HG03135 (cell line): ENCODE results near the gene MAP3K4.
"Not testable (repeated sequence)": the region's sequence is repeated elsewhere in the genome, so short reads cannot be mapped to it uniquely, and the experiment has no call there.

Experiments used
- ATAC-seq: cut with Tn5 transposase; IDR thresholded peaks from one replicate; pipeline ENCODE4 v1.9.1; 2021; ENCODE audit warnings: mild to moderate bottlenecking, moderate library complexity; ENCODE audit not compliant: unreplicated experiment

MAP3K4 gene

DNA sequence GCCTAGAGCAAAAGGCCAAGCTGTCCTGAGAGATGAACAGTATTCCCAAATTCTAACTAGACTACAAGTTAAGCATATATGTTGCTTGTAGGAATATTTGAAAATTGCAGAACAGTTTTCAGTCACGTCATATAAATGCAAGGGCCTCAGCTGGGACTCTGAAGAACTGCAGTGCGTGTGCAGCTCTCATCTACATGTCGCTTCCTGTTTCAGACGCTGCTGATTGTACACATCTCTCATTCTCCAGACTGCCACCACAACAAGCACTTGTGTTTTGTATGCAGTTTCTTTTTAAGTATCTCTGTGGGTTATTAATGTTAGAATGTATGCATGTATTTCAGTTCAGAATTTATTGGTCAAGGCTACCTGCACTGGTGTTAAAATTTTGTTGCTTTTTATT lies 119.7 kb downstream of the MAP3K4 start:
- no peak for ATAC-seq

DNA sequence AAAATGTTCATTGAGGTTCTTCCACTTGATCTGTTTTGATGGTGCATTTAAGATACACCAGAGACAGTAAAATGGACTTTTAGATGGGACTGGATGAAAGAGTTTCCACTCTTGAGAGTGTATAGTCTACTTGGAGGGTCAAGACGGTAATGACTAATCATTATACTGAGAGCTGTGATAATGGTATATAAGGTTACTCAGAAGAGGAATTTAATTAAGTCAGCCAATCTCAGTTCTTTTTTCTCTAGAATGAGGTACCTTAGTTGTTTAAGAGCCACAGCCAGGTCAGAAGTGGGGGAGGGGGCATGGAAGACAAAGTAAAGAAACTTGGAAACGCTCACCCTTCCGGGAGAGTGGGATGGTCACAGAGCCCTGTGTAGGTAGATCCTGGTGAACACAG lies 123.9 kb downstream of the MAP3K4 start:
- no peak for ATAC-seq

DNA sequence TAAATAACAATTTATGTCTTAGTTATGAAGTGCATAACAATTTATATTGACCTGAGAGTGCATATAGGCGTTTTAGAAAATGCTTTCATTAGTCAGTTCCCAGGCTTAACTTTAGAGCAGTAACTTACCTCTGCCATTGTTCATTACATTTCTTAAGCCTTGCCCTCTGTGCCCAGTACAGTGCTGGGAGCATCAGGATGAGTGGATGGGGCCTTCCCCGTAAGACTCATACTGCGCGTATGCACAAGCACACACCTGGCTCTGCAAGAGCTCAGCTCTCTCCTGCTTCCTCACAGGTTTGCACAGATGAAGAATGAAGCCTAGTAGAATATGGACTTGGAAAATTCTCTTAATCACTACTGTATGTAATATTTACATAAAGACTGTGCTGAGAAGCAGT lies 125.0 kb downstream of the MAP3K4 start:
- ATAC-seq, result no peak

DNA sequence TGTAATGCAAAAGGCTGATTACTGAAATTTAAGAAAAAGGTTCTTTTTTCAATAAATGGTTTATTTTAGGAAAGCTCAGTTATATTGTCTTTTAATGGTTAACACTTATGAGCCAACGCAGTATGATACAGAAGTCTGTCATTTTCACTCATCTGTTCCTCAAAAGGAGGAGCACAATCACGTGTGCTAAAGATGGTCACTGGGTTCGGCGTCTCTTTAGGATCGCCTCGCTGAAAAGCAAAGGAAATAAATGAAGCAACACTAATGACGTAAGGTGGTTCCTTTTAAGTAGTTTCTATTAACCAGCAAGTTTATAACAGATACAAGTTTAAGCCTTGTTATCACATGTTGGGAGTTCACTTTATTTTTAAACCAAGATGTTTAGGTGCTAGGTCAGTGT lies 125.7 kb downstream of the MAP3K4 start:
- ATAC-seq, result no peak

DNA sequence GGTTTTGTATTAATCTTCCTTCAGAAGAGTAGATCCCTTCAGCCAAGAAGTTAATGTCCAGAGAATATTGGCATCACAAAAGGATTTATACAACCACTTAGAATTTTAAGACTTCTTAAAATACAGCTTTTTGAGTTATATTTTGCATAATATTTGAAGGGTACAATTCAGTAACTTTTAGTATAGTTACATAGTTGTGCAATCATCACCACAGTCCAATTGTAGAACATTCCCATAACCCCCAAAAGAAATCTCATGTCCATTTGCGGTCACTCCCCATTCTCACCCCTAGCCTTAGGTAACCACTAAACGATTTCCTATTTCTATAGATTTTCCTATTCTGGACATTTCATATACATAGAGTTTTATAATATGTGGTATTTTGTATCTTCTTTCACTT lies 126.4 kb downstream of the MAP3K4 start:
- no peak for ATAC-seq

DNA sequence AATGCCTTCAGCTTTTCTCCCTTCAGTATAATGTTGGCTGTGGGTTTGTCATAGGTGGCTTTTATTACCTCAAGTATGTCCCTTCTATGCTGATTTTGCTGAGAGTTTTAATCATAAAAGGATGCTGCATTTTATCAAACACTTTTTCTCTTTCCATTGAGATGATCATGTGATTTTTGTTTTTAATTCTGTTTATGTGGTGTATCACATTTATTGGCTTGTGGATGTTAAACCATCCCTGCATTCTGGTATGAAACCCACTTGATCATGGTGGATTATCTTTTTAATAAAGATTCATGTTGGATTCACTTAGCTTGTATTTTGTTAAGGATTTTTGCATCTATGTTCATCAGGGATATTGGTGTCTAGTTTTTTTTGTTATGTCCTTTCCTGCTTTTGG lies 131.8 kb downstream of the MAP3K4 start:
- ATAC-seq, result not testable (repeated sequence)

DNA sequence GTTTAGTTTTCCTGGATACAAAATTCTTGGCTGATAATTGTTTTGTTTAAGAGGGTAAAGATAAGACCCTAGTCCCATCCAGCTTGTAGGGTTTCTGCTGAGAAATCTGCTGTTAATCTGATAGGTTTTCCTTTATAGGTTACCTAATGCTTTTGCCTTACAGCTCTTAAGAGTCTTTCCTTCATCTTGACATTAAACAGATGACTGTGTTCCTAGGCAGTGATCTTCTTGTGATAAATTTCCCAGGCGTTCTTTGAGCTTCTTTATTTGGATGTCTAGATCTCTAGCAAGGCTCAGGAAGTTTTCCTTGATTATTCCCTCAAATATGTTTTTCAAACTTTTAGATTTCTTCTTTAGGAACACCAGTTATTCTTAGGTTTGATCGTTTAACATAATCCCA lies 134.0 kb downstream of the MAP3K4 start:
- no peak for ATAC-seq

DNA sequence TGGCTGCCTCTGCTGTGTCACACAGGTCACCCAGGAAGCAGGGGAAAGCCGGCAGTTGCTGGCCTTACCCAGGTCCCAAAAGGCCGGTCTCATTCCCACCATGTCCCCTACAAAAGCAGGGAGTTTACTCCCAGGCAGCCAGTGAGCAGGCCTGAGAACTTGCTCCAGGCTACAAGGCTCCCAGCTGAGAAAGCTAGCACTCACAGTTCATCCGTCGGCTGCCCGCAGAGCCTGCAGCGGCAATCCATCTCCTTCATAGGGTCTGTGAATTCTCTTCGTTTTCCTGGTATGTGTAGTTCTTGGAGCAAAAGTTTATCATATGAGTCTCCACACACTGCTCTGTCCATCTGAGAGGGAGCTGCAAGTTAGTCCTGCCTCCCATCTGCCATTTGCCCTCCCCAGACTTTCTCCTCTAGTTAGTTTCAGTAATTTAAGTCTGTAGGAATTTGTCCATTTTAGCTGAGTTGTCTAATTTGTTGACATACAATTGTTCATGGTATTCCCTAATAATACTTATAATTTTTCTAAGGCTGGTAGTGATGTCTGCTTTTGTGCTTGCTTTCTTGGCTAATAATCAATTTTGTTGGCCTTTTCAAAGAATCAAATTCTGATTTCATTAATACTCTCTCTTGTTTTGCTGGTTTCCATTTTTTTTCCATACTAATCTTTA lies 135.6 kb downstream of the MAP3K4 start:
- no peak for ATAC-seq

DNA sequence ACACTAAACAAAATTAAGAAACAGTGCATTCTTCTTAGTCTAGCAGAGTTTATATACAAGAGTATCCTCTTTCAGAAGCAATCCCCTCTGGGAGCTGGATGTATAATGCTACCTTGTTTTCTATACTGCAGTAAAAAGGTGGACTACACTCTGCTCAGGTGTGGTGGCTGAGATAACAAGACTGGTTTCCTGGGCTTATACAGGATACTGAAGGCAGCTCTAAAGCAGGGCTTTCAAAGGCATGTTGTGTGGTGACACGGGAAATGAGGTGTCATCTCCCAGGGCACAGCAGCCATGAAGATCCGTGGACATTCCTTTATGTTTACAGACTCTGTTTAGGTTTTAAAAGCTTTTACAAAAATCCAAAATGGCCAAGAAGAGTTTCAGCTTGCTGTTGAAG lies 136.7 kb downstream of the MAP3K4 start:
- ATAC-seq, result no peak

DNA sequence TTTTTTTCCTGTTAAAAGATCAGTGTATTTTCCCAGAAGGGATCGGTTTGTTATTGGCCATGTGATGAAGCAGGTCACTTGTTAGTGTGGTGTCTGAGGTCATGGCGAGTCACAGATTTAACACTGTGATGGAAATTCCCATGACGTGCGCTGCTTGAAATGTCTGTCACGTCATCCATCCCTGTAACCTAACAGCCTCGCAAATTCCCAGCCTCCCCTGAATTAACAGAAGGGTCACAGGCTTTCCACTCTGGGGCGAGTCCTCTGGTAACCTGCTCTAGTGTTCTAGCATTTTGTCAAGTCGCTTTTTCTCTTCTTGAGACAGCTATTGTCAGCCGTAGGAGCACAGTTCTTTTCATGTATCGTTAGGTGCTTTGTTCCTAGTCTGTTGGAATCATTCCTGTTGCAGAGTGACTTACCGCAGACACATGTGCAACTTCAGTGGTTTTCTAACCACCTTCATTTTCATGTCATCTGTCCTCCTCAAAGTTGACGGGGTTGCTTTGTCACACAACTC lies 137.2 kb downstream of the MAP3K4 start:
- no peak for ATAC-seq

DNA sequence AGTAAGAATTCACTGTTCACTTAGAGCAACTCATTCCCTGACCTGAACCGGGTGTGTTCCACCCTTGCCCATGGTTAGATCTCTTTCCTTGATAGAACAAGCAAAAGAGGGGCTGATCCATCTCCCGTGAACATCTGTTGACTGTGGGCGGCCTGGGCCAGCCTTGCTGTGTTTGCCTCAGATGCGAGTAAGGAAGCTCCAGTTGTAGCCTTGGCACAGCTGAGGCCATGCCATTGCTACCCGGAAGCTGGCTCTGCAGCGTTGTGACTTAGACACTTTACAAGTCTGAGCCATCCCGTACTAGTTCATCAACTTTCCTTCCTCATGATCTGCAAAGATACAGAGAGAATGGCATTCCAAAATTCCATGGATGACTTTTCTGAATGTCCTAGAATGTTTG lies 139.0 kb downstream of the MAP3K4 start:
- ATAC-seq, result no peak

DNA sequence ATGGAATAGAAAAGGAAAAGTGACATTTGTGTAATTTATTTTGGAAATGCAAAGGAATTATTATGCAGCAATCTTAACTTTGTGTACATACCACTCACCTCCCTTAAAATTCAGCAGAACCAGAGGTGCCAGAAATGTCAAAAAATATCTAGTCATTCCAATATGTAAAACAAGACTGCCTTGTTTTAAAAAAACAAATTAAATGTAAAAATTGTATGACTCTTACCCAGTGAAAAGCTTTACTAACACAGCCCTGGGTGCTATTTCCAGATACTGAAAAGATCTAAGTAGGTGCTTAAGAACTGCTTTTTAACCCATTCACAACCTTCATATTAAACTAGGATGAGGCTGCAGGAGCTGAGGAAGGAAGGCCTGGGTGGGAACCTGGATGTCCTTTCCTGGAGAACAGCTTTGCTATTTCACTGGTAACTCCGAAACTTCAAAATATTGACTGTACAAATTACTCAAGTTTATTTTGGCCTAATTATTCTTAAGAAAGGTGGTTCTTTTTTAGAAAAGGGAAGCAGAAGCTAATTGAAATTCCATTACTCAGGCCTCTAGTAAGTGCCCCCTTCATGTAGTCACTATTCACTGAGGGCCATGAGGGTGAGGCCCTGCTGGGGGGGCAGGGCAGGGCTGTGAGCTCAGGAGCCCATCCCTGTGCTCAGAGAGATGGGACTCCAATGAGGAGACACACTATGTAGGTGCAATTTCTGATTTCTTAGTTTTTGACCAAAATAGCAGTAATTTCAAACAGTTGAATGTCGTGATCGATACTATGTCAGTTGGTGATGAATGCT lies 139.6 kb downstream of the MAP3K4 start:
- no peak for ATAC-seq

DNA sequence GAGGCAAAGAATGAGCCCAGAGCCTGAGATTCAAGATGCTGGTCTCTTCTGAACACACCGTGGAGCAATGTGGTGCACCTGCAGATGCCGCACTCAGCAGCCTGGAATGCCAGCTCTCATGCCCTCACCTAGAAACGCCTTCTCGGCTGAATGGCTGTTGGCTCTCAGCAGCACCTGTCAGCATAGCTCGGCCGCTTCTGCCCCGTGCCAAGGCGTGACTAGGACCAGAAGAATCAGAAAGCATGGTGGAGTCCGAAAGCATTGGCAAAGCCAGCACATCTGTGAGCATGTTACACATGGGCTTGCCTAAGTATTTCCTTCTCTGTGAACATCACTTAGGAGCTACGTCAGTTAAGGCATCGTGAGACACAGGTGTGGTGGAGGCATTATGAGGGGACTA lies 140.8 kb downstream of the MAP3K4 start:
- no peak for ATAC-seq

DNA sequence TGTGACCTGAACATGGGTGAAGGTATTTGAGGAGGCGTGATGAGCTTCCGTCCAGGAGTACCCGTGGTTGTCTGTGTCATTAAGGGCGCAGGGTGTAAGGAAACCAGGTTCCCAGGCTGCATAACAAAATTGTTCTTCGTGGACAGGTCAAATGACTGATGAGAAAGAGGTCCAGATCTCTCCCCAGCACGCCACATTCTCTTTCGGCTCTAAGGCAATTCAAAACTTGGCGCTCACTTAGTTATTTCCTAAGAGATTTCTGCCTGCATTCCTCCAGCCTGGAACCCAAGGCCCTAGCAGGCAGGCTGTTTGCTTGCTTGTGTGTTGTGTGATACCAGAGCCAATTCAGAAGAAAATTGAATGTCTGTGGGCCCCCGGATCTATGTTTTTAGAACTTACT lies 142.4 kb downstream of the MAP3K4 start:
- ATAC-seq, result no peak

DNA sequence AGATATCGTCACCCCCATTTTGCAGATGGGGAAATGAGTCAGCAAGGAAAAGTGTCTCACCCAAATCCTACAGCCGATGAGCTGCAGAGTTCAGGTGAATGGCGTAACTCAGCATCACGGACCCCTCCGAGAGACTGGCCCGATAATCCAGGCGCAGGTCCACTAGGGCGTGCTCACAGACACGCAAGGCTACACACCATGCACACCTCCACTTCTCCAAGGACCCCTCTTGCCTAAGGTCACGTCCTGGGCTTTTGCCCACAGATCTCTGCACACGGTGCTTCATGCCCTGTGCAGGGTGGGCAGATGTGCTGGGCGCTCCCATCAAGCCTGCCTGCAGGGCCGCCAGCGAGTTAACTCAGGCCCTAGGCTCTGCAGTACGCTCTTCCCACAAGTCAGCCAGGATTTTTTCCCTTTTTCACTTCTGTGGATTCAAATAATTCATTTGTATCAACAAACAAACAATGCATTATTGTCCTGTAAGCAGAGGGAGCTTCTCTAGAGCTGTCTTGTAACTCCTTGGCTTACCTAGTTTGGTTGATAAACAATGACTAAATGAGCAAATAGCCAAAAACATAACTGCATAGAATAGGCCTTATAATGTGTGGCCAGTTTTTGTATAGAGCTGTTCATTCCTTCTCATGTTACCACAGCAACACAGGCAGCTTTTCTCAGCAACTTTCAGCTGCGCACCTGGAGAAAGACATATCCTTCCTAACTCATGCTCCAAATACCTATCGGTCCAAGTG lies 143.2 kb downstream of the MAP3K4 start:
- ATAC-seq, result no peak

DNA sequence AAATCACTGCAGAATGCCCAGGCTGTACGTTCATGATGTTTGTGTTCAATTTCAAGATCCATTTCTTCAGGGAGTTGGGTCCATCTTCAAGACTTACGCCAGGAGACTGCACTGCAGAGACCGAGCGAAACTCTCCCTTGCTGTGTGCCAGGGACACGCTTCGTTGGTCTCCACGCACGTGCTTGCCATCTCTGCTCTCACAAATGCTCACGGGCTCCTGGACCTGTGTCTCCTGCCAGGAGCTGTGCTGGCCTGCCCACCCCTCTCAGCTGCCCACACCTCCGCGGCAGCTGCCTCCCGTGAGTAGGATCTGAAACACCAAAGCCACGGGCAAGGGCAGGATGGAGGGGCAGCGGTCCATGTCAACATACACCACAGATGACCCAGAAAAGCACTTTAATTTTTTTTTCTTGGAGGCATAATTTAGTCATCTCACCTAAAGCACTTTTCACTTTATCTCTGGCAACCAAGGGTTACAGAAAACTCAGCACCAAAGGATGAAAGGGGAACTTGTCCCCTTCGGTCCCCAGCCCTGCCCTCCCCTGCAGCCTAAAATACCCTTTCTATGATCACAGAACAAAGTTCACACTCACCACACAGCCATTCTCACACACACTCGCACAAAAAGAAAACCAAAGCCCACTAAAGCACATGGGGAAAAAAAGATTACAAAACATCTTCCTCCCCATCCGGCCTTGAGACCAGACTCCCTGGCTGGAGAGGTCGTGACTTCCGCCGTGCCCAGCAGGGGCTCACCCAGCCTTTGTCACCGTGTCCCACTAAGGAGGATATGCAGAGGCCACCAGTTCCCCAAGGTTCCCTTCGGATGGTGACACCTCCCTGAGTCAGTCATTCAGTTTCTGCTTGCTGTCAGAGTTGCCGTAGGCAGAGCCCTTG lies 144.4 kb downstream of the MAP3K4 start:
- no peak for ATAC-seq

DNA sequence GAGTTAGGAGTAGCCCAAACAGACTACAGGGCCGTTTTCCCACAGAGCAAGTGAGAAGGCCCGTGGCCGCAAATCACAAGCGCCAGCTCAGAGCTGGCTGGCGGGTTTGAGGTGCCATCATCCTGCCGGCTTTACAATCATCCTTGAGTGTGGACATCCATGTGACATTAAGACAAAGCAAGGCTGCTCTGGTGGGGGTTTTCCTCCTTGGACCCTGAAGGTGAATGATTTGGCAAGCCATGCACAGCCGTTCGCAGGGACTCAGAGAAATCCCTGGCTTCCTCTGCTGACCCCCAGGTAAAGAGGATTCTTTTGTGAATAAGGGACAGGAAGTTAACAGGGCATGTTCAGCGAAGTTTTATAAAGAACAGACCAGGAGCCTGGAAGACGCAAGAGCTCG lies 145.1 kb downstream of the MAP3K4 start:
- ATAC-seq, result no peak

DNA sequence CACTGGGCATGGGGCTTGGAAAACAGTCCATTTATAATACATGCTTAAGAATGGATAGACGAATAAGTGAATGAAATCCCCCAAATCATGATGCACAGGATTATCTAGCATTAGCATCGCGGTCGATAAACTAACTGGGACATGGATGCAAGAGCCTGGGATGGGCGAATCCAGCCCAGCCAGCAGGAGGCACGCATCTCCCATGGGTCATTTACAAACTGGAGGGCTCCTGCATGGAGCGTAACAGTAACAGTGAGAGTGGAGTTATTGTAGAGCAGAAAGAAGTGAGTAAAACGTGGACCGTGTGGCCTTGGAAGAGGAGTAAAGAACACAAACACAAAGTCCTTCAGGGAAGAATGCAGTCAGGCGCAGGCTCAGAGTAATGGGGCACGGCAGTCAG lies 145.8 kb downstream of the MAP3K4 start:
- ATAC-seq, result no peak

DNA sequence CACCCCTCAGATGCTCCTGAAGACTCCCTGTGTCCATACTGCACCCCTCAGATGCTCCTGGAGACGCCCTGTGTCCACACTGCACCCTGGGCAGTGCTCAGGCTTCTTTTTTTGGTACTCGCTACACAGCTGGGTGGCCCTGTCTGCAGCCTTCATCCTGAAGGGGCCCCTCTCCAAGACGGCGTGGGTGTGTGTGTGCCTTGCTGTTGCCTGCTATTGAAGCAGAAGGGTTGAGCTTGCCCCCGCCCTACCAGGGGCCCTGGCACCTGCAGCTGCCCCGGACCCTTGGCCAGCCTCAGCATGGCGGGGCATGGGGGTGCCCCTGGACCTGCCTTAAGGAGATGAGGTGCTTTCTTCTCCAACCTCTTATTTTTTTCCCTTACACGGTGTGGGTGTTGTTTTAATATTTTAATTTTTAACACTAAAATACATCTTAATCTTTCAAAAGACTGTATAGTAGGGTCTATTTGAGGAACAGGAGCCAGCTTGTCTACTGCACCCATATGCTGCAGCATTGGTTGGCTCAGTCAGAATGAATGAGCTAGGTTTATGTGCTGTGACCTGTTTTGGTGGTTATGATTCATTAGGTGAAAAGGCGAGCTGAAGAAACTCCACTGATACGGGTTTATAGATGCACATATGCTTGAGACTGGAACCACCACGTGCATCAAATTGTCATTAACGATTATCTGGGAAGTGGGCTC lies 146.4 kb downstream of the MAP3K4 start:
- ATAC-seq, result no peak
